Fibroblast of skin of right biceps (primary cell): ENCODE results near the gene MESP1.

Source experiments
- DNase-seq: peaks from one replicate; pipeline ENCODE4 v3.0.0-alpha.2; 2013

The MESP1 gene

DNA sequence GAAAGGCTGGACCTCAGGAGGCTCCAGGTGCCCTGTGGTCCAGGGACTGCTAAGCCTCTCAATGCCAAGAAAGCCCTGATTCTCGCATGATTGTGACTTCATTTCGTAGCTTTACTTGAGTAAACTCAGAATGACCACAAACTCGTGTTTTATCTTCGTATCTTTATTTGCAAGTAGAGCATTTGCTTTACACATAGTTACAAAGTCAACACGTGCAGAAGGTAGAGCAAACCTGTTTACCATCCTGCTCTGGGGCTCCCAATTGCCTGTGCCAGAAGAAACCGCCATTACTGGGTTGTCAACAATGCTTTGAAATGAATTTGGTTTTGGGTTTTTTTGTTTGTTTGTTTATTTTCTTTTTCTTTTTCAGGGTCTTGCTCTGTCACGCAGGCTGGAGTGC is 5.8 kb upstream of the MESP1 start:
- DNase-seq: no peak

DNA sequence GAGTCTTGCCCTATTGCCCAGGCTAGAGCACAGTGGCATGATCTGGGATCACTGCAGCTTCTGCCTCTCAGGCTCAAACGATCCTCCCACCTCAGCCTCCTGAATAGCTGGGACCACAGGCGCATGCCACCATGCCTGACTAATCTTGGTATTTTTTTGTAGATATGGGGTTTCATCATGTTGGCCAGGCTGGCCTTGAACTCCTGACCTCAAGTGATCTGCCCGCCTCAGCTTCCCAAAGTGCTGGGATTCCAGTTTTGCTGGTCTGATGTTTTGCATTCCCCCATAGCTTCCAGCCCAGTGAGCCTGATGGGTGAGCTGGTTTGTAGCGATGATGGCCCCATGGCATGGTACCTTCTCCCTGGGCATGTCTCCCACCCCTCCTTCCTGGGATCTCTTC is 4.7 kb upstream of the MESP1 start:
- DNase-seq: no peak

DNA sequence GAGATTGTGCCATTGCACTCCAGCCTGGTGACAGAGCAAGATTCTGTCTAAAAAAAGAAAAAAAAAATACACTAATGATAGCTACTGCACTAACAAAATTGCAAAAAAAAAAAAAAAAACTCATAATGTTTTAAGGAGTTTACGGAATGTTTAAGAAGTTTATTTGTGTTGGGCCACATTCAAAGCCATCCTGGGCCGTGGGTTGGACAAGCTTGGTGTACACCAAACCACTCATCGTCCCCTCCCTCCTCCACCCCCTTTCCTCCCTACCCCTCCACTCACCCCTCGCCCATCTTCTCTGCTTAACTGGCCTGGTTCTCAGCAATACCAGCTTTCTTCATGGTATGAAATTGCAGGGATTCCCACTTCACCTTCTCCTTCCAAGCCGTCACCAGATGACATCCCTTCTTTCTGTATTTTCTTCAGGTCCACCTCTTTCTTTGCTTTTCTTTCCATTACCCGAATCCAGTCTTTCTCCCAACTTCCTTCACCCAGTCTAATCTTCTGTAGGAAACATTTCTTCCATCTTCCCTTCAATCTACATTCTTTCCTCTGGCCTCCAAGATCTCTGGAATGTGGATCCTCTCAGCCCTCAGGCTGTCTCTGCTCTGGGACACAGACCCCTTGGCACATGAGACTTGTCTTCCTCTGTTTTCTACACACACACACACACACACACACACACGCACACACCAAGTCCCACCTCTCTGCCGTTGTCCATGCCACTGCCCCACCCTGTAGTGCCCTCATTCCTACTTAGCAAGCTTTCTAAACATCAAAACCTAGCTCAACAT is 3.5 kb upstream of the MESP1 start:
- DNase-seq: no peak

DNA sequence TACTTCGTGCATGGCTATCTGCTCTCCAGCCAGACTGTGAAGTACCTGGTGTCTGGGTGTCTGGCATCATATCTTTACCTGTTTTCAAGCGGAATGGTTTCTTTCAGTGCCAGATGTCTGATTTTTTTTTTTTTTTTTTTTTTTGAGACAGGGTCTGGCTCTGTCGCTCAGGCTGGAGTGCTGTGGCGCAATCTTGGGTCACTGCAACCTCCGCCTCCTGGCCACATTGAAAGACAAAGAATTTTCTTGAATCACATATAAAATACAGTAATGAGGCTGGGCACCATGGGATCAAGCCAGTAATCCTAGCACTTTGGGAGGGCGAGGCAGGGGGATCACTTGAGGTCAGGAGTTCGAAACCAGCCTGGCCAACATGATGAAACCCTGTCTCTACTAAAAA is 2.8 kb upstream of the MESP1 start:
- DNase-seq: no peak

DNA sequence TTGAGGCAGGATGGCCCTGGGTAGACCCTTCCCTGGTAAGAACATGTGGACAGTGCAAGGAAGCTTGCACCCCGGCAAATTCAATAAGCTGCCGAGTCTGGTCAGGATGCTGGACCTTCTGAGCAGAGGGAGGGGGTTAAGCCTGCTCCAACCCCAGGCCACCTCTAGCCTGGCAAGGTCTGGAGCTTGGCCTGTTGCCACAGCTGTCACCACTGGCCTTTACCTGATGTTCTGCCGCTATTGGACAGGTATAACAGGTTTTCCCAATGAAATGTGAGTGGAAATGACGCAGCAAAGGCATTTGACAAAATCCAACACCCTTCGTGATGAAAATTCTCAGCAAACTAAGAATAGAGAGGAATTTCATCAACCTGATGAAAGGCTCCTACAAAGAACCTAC is 699 bp upstream of the MESP1 start:
- no peak for DNase-seq

- no peak for DNase-seq
Observed at GRCh38 chr15:89749951-89750559, 994 bp downstream of the MESP1 start.

GRCh38 chr15:89749526-89749925 is 1.5 kb downstream of the MESP1 start:
- no peak for DNase-seq

DNA sequence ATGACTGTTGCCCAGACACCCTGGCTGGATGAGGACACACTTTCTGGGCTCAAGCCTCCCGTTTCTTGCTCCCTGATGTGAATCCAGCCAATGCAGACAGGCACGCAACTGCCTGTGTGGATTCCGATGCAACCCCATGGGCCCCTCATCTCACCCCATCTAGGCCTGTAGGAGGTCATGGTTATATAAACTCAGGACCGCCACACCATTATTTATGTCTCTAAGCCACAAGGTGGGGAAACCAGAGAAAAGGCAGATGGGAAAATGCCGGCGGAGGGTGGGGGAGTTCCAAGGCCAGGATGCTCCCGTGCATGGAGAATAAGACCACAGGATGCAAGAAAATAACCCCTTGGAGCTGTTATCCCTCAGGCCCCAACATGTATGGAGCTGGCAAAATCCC is 2.0 kb downstream of the MESP1 start:
- no peak for DNase-seq

GRCh38 chr15:89747708-89748682 is 3.1 kb downstream of the MESP1 start:
- no peak for DNase-seq

GRCh38 chr15:89746386-89746780 is 4.7 kb downstream of the MESP1 start:
- no peak for DNase-seq

GRCh38 chr15:89745768-89746167 is 5.3 kb downstream of the MESP1 start:
- DNase-seq: no peak

DNA sequence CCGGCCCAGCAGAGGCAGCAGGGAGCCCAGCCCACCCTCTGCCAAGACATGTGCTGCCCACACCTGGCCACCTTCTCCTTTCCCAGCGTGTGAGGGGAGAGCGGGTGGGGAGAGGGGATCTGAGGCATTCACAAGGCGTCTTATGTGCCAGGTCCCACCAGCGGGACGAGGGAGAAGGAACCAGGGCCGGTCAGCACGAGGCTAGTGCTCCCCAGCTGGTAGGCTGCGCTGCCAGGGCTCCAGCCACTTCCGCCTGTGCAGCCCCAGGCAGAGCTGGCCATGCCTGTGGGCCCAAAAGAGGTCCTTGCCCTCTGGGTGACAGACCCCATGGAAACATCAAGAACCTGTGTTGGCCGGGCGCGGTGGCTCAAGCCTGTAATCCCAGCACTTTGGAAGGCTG is 5.9 kb downstream of the MESP1 start:
- DNase-seq: no peak

DNA sequence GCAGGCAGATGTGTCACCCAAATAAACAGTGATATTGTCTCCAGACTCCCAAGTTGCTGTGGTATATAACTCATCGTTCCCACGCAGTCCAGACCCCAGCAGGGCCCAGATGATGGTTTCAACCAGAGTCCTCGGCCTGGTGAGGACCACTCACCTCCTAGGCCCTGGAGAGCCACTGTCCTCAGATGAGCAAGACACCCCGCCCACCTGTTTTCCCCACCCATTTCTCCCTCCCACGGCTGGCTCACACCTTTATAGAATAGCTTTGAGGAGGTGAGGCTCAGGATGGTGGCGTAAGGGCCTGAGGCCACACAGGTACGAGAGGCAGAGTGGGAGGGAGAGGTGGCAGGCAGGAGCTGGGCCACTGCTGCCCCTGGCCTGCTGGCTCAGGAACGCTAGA is 7.5 kb downstream of the MESP1 start:
- no peak for DNase-seq

GRCh38 chr15:89743011-89743410 is 8.0 kb downstream of the MESP1 start:
- no peak for DNase-seq

DNA sequence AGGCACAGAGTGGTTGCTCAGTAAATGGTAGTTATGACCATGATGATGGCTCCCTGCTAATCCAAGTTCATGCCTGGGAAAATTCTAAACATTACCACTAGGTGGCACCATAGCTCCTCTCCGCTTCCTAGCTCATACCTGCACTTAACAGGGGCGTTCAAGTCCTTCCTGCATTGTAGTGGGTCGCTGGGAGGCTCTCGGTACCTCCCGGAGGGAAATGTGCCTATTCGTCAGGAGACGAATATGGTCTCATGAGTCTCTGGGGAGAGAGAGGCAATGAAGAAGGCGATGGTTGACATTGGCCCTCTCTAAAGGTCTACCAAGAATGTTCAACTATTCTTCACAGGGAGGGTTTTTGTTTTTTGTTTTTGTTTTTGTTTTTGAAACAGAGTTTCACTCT is 10.9 kb downstream of the MESP1 start:
- peak; percentile 68 for DNase-seq

- DNase-seq: no peak
Observed at GRCh38 chr15:89735773-89736172, 15.3 kb downstream of the MESP1 start.

DNA sequence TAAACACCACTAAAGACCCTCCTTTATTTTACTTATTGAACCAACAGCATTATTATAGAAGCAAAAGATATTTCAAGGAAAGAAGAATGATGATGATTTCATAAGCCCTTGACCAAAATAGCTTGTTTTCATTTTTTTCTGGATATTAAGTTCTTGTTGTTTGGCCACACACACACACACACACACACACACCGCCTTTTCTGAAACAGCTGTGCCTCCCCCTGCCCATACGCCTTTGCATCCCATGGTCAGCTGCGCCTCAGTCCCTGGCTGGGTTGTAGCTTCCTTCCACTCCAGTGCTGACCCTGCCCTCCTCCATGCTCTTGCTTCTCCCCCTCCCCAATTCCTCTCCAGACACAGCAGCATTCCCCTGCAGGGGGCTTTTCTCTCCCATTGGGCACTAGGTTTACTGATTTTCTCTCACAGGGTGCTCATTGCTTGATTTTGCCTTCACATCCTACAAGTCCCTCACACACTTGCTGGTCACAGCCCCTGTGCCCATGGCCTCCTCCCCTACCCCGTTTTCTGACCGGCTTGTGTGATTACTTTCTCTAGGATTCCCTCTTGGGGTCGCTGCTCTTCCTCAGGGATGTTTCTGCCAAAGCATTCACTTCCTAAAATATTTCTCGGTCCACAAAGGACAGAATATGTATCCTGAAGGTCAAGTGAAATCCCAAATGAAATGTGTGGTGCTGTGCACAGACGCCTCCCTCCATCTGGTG is 18.4 kb downstream of the MESP1 start:
- DNase-seq: no peak

- DNase-seq: no peak
Observed at GRCh38 chr15:89731275-89731674, 19.8 kb downstream of the MESP1 start.

DNA sequence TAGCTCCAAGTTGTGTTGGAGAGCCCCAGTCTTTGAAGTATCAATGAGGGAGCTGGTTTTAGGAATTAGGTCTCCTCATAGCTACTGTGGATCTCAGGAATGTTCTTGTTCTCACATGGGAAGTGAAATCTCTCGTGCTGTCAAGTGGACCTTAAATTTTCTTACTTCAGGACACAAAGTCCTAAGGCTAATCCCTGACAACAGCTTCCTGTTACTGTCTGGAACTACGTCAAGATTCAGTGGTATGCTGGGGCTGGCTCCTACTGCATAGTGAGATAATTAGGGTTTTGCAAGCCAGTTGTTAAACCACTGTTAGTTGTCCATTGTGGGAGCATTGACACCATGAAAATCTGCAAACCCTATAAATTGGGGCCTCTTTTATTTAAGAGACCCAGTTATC is 22.8 kb downstream of the MESP1 start:
- DNase-seq: no peak

DNA sequence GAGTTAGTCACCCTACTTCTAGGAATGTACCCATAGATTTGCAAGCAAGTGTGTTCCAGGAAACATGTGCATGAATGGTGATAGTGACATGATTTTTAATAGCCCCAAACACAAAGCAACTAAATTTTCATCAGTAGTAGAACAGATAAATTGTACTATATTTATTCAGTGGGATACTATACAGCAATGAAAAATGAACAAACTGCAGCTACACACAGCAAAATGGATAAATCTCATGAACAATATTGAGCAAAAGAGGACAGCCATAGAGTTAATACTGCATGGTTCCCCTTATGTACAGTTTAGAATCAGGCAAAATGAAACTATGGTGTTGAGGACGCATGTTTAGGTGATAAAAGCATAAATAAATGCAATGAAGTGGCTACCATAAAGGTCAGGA is 26.0 kb downstream of the MESP1 start:
- no peak for DNase-seq

GRCh38 chr15:89724621-89725020 is 26.4 kb downstream of the MESP1 start:
- no peak for DNase-seq

- no peak for DNase-seq
Observed at GRCh38 chr15:89723031-89723430, 28.0 kb downstream of the MESP1 start.

DNA sequence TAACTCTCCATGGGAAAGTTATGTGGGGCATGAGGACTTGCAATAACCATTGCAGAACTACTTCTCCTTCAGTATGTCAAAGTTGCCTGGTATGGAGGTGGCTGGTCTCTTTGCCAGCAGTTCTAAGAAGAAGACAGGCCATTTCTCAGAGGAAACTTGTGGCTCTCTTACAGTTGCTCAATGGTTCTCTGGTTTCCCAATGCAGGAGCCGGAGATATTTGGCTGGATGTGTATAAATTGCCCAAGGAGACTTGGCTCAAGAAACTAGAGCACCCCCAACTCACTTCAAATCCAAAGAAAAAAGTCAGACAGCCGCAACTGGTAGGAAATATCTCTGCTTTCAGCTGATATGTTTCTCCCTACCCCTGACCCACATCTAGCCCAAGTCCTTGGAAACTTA is 36.3 kb downstream of the MESP1 start:
- DNase-seq: no peak
